GM19397 (cell line): ENCODE results near the gene KCNMA1.
"Not testable (repeated sequence)": the region's sequence is repeated elsewhere in the genome, so short reads cannot be mapped to it uniquely, and the experiment has no call there.

ENCODE experiments used
- ATAC-seq: cut with Tn5 transposase; IDR thresholded peaks from one replicate; pipeline ENCODE4 v1.9.1; 2021; ENCODE audit warnings: mild to moderate bottlenecking, moderate library complexity; ENCODE audit not compliant: unreplicated experiment

Gene KCNMA1

GRCh38 chr10:77608281-77608680, 29.3 kb downstream of the KCNMA1 start:
- no peak for ATAC-seq

DNA sequence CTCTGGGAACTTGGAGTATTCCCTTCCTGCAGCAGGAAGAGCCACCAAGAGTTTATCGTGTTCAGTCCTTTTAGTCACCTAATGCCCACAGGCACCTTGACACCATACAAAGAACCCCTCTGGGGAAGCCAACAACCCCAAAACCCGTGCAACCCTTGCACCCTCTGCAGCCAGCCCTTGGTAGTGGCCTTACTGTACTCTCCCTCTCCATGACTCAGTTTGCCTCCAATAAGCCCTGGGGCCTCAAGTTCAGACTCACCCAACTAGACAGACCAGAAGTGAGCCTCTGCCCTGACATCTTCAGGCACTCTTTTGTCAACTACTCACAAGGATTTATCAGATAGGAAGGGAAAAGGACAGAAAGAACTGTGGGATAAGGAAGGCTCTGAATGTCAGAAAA, 30.9 kb downstream of the KCNMA1 start:
- no peak for ATAC-seq

- ATAC-seq, result no peak
These were observed 32.1 kb downstream of the KCNMA1 start for GRCh38 chr10:77605466-77605865.

DNA sequence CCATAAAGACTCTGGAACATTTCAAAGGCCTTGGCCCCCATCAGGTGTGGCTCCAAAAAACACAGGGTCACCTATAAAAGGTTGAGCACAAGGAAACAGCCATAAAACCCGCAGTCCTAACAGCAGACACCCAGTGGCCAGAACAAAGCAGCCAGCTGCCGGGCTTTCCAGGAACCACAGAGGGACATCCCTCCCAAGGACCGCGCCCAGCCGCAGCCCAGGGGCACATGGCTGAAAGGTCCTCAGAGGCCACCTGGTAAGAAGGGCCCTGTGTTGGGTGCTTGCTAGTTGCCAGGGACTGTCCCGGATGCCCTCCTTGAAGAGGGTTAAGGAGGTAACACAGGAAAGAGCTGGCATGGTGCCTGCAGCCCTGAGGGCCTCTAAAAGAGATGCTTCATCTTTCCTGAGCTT, 32.7 kb downstream of the KCNMA1 start:
- ATAC-seq, result no peak

GRCh38 chr10:77604063-77604462, 33.5 kb downstream of the KCNMA1 start:
- no peak for ATAC-seq

GRCh38 chr10:77603534-77603927, 34.1 kb downstream of the KCNMA1 start:
- ATAC-seq, result no peak

- no peak for ATAC-seq
These were observed 34.6 kb downstream of the KCNMA1 start for GRCh38 chr10:77602913-77603533.

- no peak for ATAC-seq
These were observed 35.2 kb downstream of the KCNMA1 start for GRCh38 chr10:77602231-77602912.

DNA sequence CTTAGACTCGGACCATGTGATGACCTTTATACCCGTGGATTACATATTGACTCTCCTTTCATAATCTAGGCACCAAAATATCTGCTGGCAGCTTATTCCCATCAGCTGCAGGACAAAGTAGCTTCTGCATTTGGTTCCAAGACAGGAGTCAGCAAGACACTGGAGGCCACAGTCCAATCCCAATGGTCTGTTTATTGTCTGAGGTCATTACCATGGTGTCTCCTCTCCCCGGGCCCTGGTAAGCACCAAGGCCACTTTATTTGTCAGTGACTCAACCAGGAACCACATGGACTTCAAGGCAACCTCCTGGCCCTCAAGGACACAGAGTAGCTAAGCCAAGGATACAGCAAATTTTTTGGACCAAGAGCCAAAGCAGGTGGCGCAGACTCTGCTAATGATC, 36.1 kb downstream of the KCNMA1 start:
- ATAC-seq, result no peak

DNA sequence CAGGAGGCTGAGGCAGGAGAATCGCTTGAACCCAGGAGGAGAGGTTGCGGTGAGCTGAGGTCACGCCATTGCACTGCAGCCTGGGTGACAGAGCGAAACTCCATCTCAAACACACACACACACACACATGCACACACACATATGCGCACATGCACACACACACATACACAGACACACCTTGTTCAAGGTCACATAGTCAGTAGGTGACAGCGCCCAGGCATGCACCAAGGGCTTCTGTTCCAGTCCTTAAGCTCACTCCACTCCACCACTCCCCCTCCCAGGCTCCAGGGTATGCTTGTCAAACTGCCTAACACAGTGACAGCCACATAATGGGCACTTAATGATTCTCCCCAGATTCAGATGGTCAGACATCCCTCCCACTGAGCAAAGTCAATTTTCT, 37.0 kb downstream of the KCNMA1 start:
- ATAC-seq, result no peak

GRCh38 chr10:77599651-77600050, 38.0 kb downstream of the KCNMA1 start:
- no peak for ATAC-seq

DNA sequence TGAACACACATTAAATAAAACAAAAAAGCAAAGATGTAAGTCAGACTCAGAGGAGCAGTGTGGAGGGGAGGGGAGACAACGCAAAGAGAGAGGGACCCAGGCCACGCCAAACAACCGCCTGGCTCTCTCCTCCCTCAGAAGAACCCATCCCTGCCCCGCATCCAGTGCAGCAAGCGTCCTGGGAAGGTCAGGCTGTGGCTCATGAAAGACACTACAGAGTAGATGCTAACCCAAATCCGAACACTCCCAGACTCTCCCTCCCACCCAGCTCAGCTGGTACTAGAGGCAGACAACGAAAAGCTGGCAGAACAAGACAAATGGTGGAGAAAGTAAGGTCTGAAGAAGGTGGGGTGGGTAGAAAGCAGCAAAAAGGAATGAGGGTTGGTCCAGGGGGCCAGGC, 39.0 kb downstream of the KCNMA1 start:
- no peak for ATAC-seq

DNA sequence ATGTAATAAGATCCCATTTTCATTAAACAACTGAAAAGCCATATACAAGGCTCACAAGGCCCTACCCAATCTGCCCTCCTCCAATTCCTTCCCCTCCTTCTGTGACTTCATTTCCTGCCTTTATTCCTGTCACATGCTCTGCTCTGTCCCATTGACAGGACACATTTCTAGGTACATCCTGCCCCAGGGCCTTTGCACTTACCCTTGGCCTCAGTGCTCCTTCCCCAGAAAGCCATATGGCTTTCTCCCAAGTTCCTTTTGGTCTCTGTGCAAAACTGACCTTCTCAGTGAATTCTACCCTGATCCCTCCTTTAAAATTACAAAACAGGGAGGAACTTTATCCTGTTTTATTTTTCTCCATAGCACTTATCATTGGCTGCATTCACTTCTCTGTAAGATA, 40.0 kb downstream of the KCNMA1 start:
- no peak for ATAC-seq

- no peak for ATAC-seq
These were observed 43.2 kb downstream of the KCNMA1 start for GRCh38 chr10:77594471-77594783.

GRCh38 chr10:77593771-77594470, 43.7 kb downstream of the KCNMA1 start:
- ATAC-seq, result no peak

DNA sequence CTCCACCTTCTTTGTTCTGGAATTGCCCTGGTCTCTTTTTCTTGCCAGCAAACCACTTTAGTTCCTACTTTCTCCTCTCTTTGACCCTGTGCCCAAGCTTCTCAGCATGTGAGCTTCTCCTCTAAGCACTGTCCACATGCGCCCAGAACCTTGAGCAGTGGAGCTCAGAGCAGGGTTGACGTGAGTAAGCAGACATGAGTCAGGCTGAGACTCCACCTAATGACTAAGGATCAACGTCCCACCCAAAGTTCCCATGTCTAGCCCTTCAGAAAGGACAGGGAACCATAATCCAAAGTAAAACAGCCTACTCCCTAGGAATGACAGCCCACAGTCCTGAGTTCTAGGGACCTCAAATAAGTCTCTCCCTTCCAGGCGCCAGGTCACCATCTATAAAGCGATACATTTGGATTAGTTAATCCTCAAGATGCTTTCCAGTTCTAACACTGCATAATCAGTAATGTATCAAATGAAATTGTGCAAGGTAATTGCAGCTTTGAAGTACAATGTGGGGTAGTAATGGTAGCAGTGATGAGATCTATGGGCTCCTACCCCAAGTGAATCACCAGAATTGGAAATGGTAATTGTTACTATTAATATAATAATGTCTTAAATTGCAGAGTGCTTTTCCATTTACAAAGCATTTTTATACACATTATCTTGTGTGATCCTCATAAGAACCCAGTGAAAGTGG, 44.5 kb downstream of the KCNMA1 start:
- no peak for ATAC-seq

- ATAC-seq, result no peak
These were observed 45.1 kb downstream of the KCNMA1 start for GRCh38 chr10:77592510-77592909.

DNA sequence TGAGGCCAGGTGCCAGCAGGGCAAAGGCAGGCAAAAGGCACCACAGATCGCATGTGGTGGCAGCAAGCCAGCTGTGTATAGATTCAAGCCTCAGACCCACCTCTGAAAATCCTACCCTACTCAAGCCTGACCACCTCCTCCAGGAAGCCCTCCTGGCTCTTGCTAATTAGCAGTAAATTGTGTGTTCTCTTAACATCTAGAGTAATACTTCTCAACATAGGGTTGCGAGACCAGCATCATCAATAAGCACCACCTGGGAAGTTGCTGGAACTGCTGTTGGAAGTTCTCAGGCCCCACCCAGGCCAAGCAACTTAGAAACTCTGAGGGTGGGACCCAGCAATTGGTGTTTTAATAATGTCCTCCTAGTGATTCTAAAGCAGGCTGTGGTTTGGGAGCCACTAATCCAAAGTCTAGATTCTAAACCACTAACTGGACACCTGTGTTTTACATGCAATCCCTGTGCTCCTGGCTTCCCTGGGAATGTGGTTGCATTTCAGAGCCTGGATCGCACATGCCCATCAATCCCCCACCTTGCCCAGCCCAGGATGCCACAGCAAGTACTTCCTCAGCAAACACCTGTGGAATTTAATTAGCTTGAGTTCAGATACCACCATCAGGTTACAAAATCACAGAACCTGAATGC, 46.2 kb downstream of the KCNMA1 start:
- ATAC-seq, result no peak

GRCh38 chr10:77590344-77591237, 47.0 kb downstream of the KCNMA1 start:
- ATAC-seq, result no peak

DNA sequence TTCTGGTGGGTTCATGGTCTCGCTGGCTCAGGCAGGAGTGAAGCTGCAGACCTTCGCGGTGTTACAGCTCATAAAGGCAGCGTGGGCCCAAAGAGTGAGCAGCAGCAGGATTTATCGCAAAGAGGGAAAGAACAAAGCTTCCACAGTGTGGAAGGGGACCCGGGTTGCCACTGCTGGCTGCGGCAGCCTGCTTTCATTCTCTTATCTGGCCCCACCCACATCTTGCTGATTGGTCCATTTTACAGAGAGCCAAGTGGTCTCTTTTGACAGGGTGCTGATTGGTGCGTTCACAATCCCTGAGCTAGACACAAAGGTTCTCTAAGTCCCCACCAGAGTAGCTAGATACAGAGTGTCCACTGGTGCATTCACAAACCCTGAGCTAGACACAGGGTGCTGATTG, 47.9 kb downstream of the KCNMA1 start:
- ATAC-seq, result not testable (repeated sequence)
